GM23338 (cell line): ENCODE data around the gene PINK1. TPM values are rescaled to one million over a fixed set of nuclear protein-coding genes. Genes with fewer than 3 reads are reported as not detected.

ENCODE experiments used
- ATAC-seq: fragments of 200-7000 bp; cut with Tn5 transposase; 3 replicates; pipeline ENCODE4 v1.9.1; 2020
- DNase-seq: peaks from one replicate; pipeline ENCODE4 v3.0.0-alpha.2; 2015; ENCODE audit warnings: low spot score
- H2AFZ ChIP-seq: fragments of 200-600 bp; sonication (generic); 2 replicates; pipeline ENCODE4 v1.8.0; 2016; ENCODE audit warnings: antibody characterized with exemption, mild to moderate bottlenecking, moderate library complexity
- H3F3A ChIP-seq: fragments of 200-600 bp; sonication (generic); replicated peaks from 2 replicates; pipeline ENCODE4 v1.8.0; 2017; ENCODE audit warnings: antibody characterized with exemption, mixed run types, low read depth
- H3K27ac ChIP-seq: fragments of 200-600 bp; sonication (generic); 2 replicates; pipeline ENCODE4 v1.6.1; 2016; ENCODE audit warnings: low read depth
- H3K27me3 ChIP-seq: fragments of 200-600 bp; sonication (generic); 2 replicates; pipeline ENCODE4 v1.8.0; 2016; ENCODE audit warnings: mild to moderate bottlenecking, mixed run types, moderate library complexity; ENCODE audit not compliant: insufficient read depth
- H3K36me3 ChIP-seq: fragments of 200-600 bp; sonication (generic); 2 replicates; pipeline ENCODE4 v1.8.0; 2016; ENCODE audit warnings: mild to moderate bottlenecking; ENCODE audit not compliant: insufficient read depth
- H3K4me1 ChIP-seq: fragments of 200-600 bp; sonication (generic); 2 replicates; pipeline ENCODE4 v1.8.0; 2016; ENCODE audit warnings: mild to moderate bottlenecking, moderate library complexity; ENCODE audit not compliant: insufficient read depth
- H3K4me2 ChIP-seq: fragments of 200-600 bp; sonication (generic); 2 replicates; pipeline ENCODE4 v1.7.1; 2017; ENCODE audit warnings: mixed run types
- H3K4me3 ChIP-seq: fragments of 200-600 bp; sonication (generic); 2 replicates; pipeline ENCODE4 v1.6.1; 2016; ENCODE audit warnings: mixed run types
- H3K79me2 ChIP-seq: fragments of 200-600 bp; sonication (generic); replicated peaks from 2 replicates; pipeline ENCODE4 v1.8.0; 2017; ENCODE audit warnings: mild to moderate bottlenecking; ENCODE audit not compliant: insufficient read depth
- H3K9me2 ChIP-seq: fragments of 200-600 bp; sonication (generic); 2 replicates; pipeline ENCODE4 v1.8.0; 2017; ENCODE audit not compliant: insufficient read depth
- H4K20me1 ChIP-seq: fragments of 200-600 bp; sonication (generic); replicated peaks from 2 replicates; pipeline ENCODE4 v1.8.0; 2017; ENCODE audit warnings: mild to moderate bottlenecking; ENCODE audit not compliant: insufficient read depth
- H3K27ac Mint-ChIP-seq: 2 replicates; pipeline ENCODE4 v1.8.0; 2020; ENCODE audit warnings: inconsistent platforms, mild to moderate bottlenecking, moderate library complexity, mixed read lengths
- H3K27me3 Mint-ChIP-seq: 3 replicates; pipeline ENCODE4 v1.8.0; 2022; ENCODE audit warnings: low read depth, mild to moderate bottlenecking, moderate library complexity, mixed read lengths, inconsistent platforms; ENCODE audit not compliant: insufficient read depth, poor library complexity
- H3K36me3 Mint-ChIP-seq: 3 replicates; pipeline ENCODE4 v1.8.0; 2021; ENCODE audit warnings: low read depth, mild to moderate bottlenecking, inconsistent platforms, moderate library complexity, mixed read lengths
- H3K4me1 Mint-ChIP-seq: 3 replicates; pipeline ENCODE4 v1.8.0; 2020; ENCODE audit warnings: mild to moderate bottlenecking, inconsistent platforms, mixed read lengths
- H3K4me3 Mint-ChIP-seq: 3 replicates; pipeline ENCODE4 v1.8.0; 2021; ENCODE audit warnings: moderate library complexity, mild to moderate bottlenecking, inconsistent platforms, mixed read lengths
- H3K9me3 Mint-ChIP-seq: 3 replicates; pipeline ENCODE4 v1.8.0; 2020; ENCODE audit warnings: moderate library complexity, mild to moderate bottlenecking, inconsistent platforms, mixed read lengths
- CREB1 ChIP-seq: fragments of 250-450 bp; sonication (Bioruptor Pico); IDR thresholded peaks from 2 replicates; pipeline ENCODE4 v1.5.0; 2020; ENCODE audit warnings: low read depth, mild to moderate bottlenecking, moderate library complexity
- ETS1 ChIP-seq: IDR thresholded peaks from 2 replicates; pipeline ENCODE4 v1.6.1; 2016; ENCODE audit warnings: antibody characterized with exemption
- EZH2 ChIP-seq: fragments of 200-600 bp; sonication (generic); IDR thresholded peaks from one replicate; pipeline ENCODE4 v1.8.0; 2017; ENCODE audit warnings: antibody characterized with exemption, mild to moderate bottlenecking, low read depth; ENCODE audit not compliant: unreplicated experiment
- EZH2phosphoT487 ChIP-seq: fragments of 200-600 bp; sonication (generic); IDR thresholded peaks from one replicate; pipeline ENCODE4 v1.8.1; 2018; ENCODE audit warnings: antibody characterized with exemption; ENCODE audit not compliant: unreplicated experiment
- JUNB ChIP-seq: IDR thresholded peaks from one replicate; pipeline ENCODE4 v1.6.1; 2016; ENCODE audit warnings: antibody characterized with exemption; ENCODE audit not compliant: unreplicated experiment
- NANOG ChIP-seq: IDR thresholded peaks from 2 replicates; pipeline ENCODE4 v1.6.1; 2016; ENCODE audit warnings: antibody characterized with exemption, borderline replicate concordance
- POLR2AphosphoS5 ChIP-seq: IDR thresholded peaks from 2 replicates; pipeline ENCODE4 v1.6.1; 2016; ENCODE audit warnings: antibody characterized with exemption, low read depth
- REST ChIP-seq: IDR thresholded peaks from one replicate; pipeline ENCODE4 v1.6.1; 2018; ENCODE audit warnings: antibody characterized with exemption; ENCODE audit not compliant: unreplicated experiment
- STAT1 ChIP-seq: IDR thresholded peaks from one replicate; pipeline ENCODE4 v1.6.1; 2016; ENCODE audit warnings: antibody characterized with exemption; ENCODE audit not compliant: unreplicated experiment
- ZNF114 ChIP-seq: fragments of 250-450 bp; sonication (Bioruptor Pico); IDR thresholded peaks from 2 replicates; pipeline ENCODE4 v1.5.0; 2020; ENCODE audit warnings: mild to moderate bottlenecking, moderate library complexity
- ZNF331 ChIP-seq: fragments of 250-450 bp; sonication (Bioruptor Pico); IDR thresholded peaks from 2 replicates; pipeline ENCODE4 v1.5.0; 2020; ENCODE audit warnings: low read depth, mild to moderate bottlenecking, moderate library complexity
- polyA plus RNA-seq: library from polyadenylated mRNA; unstranded; fragments of >200 nt; fragmentation: Nextera tagmentation; extraction: Ambion mirVana; gene quantifications from 2 replicates; pipeline ENCODE4 v1.2.1, GENCODE V29; 2016
- total RNA-seq: library from RNA; depleted of rRNA; stranded (reverse); fragments of >200 nt; shearing (Covaris generic); gene quantifications from 2 replicates; pipeline ENCODE4 v1.2.3, GENCODE V29; 2014
- TF ChIP-seq, protein P1 (sequence below): fragments of 250-450 bp; sonication (Bioruptor Pico); IDR thresholded peaks from 2 replicates; pipeline ENCODE4 v1.5.0; 2020; ENCODE audit warnings: mild to moderate bottlenecking, moderate library complexity
- TF ChIP-seq, protein P2 (sequence below), 2 experiments: fragments of 200-600 bp in 1 of 2; sonication (generic) in 1 of 2; conservative IDR thresholded peaks; 2 replicates each; pipeline versions ENCODE4 v1.5.1 to v1.6.1; 2016 to 2017; ENCODE audit warnings: antibody characterized with exemption in 2 of 2, low read depth in 2 of 2, mild to moderate bottlenecking in 2 of 2, moderate library complexity in 1 of 2

Gene PINK1
- total and polyA plus RNA-seq, 2 experiments from 2014 or later, result 20.8 to 42.7 TPM

DNA sequence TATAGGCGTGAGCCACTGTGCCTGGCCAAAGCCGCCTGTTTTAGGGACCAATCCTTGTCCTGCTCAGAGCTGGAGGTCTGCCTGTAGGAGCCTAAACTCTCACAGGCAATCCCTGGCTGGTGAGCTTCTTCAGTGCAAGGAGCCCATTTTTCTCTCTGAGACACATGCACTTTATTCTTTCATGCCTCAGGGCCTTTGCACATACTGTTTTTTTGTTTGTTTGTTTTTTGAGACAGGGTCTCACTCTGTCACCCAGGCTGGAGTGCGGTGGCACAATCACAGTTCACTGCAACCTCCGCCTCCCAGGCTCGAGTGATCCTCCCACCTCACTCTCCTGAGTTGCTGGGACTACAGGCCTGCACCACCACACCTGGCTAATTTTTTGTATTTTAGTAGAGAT lies 21.6 kb upstream of the PINK1 start (continued):
- TF ChIP-seq NANOG (no peak), ZNF331 (CRISPR knock-in tag) (no peak)

DNA sequence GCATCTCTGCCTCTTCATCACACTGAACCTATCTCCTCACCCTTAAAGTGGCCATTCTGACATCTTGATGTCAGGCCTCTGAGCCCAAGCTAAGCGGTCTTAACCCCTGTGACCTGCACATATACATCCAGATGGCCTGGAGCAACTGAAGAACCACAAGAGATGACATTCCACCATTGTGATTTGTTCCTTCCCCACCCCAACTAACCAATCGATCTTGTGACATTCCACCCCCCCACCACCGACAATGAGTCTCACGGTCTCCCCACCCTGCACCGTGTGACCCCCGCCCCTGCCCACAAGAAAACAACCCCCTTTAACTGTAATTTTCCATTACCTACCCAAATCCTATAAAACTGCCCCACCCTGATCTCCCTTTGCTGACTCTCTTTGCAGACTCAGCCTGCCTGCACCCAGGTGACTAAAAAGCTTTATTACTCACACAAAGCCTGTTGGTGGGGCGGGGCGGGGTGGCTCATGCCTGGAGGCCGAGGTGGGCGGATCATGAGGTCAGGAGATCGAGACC lies 21.0 kb upstream of the PINK1 start:
- Histone ChIP-seq H3K79me2 (no peaks in the 10 kb centered on the region), H3K27me3 (no peaks in the 10 kb centered on the region), H2AFZ (no peak overlapping the region)

More for the DNA sequence above, 21.0 kb upstream of the PINK1 start:
- H3K4me3 ChIP-seq, result no peak overlapping the region
- H3K36me3 ChIP-seq, result no peaks in the 10 kb centered on the region
- DNase-seq (no peak), ATAC-seq (no peak)
- no peak overlapping the region for H3K4me2 ChIP-seq
- H3K27me3 Mint-ChIP-seq, result peaks cover 4% of the 10 kb centered on the region
- H3K9me3 Mint-ChIP-seq, result no peaks in the 10 kb centered on the region; the same call in 2 of the 3 replicates
- H3K9me2 ChIP-seq, result no peaks in the 10 kb centered on the region
- peaks cover 7% of the 10 kb centered on the region; the same call in 1 of the 2 replicates for H3F3A ChIP-seq
- H3K4me1 Mint-ChIP-seq, result peaks cover 26% of the 10 kb centered on the region; the same call in 2 of the 3 replicates
- no peaks in the 10 kb centered on the region for H3K36me3 Mint-ChIP-seq
- peaks cover 17% of the 10 kb centered on the region for H3K4me1 ChIP-seq
- H3K27ac ChIP-seq, result no peak overlapping the region
- no peak overlapping the region for H3K27ac Mint-ChIP-seq
- H4K20me1 ChIP-seq, result no peaks in the 10 kb centered on the region
- no peak overlapping the region for H3K4me3 Mint-ChIP-seq
- TF ChIP-seq NANOG (no peak), ETS1 (no peak), EZH2phosphoT487 (no peak), POLR2AphosphoS5 (no peak), ZNF114 (CRISPR knock-in tag) (no peak), ZNF331 (CRISPR knock-in tag) (no peak), CREB1 (CRISPR knock-in tag) (no peak), EZH2 (no peak), STAT1 (no peak), JUNB (no peak), REST (no peak)
- TF ChIP-seq, protein P1, sequence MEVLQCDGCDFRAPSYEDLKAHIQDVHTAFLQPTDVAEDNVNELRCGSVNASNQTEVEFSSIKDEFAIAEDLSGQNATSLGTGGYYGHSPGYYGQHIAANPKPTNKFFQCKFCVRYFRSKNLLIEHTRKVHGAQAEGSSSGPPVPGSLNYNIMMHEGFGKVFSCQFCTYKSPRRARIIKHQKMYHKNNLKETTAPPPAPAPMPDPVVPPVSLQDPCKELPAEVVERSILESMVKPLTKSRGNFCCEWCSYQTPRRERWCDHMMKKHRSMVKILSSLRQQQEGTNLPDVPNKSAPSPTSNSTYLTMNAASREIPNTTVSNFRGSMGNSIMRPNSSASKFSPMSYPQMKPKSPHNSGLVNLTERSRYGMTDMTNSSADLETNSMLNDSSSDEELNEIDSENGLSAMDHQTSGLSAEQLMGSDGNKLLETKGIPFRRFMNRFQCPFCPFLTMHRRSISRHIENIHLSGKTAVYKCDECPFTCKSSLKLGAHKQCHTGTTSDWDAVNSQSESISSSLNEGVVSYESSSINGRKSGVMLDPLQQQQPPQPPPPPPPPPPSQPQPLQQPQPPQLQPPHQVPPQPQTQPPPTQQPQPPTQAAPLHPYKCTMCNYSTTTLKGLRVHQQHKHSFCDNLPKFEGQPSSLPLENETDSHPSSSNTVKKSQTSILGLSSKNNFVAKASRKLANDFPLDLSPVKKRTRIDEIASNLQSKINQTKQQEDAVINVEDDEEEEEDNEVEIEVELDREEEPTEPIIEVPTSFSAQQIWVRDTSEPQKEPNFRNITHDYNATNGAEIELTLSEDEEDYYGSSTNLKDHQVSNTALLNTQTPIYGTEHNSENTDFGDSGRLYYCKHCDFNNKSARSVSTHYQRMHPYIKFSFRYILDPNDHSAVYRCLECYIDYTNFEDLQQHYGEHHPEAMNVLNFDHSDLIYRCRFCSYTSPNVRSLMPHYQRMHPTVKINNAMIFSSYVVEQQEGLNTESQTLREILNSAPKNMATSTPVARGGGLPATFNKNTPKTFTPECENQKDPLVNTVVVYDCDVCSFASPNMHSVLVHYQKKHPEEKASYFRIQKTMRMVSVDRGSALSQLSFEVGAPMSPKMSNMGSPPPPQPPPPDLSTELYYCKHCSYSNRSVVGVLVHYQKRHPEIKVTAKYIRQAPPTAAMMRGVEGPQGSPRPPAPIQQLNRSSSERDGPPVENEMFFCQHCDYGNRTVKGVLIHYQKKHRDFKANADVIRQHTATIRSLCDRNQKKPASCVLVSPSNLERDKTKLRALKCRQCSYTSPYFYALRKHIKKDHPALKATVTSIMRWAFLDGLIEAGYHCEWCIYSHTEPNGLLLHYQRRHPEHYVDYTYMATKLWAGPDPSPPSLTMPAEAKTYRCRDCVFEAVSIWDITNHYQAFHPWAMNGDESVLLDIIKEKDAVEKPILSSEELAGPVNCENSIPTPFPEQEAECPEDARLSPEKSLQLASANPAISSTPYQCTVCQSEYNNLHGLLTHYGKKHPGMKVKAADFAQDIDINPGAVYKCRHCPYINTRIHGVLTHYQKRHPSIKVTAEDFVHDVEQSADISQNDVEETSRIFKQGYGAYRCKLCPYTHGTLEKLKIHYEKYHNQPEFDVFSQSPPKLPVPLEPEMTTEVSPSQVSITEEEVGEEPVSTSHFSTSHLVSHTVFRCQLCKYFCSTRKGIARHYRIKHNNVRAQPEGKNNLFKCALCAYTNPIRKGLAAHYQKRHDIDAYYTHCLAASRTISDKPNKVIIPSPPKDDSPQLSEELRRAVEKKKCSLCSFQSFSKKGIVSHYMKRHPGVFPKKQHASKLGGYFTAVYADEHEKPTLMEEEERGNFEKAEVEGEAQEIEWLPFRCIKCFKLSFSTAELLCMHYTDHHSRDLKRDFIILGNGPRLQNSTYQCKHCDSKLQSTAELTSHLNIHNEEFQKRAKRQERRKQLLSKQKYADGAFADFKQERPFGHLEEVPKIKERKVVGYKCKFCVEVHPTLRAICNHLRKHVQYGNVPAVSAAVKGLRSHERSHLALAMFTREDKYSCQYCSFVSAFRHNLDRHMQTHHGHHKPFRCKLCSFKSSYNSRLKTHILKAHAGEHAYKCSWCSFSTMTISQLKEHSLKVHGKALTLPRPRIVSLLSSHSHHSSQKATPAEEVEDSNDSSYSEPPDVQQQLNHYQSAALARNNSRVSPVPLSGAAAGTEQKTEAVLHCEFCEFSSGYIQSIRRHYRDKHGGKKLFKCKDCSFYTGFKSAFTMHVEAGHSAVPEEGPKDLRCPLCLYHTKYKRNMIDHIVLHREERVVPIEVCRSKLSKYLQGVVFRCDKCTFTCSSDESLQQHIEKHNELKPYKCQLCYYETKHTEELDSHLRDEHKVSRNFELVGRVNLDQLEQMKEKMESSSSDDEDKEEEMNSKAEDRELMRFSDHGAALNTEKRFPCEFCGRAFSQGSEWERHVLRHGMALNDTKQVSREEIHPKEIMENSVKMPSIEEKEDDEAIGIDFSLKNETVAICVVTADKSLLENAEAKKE, result no peak
- TF ChIP-seq, protein P2, sequence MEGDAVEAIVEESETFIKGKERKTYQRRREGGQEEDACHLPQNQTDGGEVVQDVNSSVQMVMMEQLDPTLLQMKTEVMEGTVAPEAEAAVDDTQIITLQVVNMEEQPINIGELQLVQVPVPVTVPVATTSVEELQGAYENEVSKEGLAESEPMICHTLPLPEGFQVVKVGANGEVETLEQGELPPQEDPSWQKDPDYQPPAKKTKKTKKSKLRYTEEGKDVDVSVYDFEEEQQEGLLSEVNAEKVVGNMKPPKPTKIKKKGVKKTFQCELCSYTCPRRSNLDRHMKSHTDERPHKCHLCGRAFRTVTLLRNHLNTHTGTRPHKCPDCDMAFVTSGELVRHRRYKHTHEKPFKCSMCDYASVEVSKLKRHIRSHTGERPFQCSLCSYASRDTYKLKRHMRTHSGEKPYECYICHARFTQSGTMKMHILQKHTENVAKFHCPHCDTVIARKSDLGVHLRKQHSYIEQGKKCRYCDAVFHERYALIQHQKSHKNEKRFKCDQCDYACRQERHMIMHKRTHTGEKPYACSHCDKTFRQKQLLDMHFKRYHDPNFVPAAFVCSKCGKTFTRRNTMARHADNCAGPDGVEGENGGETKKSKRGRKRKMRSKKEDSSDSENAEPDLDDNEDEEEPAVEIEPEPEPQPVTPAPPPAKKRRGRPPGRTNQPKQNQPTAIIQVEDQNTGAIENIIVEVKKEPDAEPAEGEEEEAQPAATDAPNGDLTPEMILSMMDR (conservative IDR thresholded peaks at IDR 0.05; ENCODE audit: low read depth in 2 of 2), result no peak
